GM23338 (cell line): ENCODE data around the gene DCUN1D4. TPM values are rescaled to one million over a fixed set of nuclear protein-coding genes. Genes with fewer than 3 reads are reported as not detected.

Source experiments
- ATAC-seq: fragments of 200-7000 bp; cut with Tn5 transposase; 3 replicates; pipeline ENCODE4 v1.9.1; 2020
- DNase-seq: peaks from one replicate; pipeline ENCODE4 v3.0.0-alpha.2; 2015; ENCODE audit warnings: low spot score
- H2AFZ ChIP-seq: fragments of 200-600 bp; sonication (generic); 2 replicates; pipeline ENCODE4 v1.8.0; 2016; ENCODE audit warnings: antibody characterized with exemption, mild to moderate bottlenecking, moderate library complexity
- H3F3A ChIP-seq: fragments of 200-600 bp; sonication (generic); replicated peaks from 2 replicates; pipeline ENCODE4 v1.8.0; 2017; ENCODE audit warnings: antibody characterized with exemption, mixed run types, low read depth
- H3K27ac ChIP-seq: fragments of 200-600 bp; sonication (generic); 2 replicates; pipeline ENCODE4 v1.6.1; 2016; ENCODE audit warnings: low read depth
- H3K27me3 ChIP-seq: fragments of 200-600 bp; sonication (generic); 2 replicates; pipeline ENCODE4 v1.8.0; 2016; ENCODE audit warnings: mild to moderate bottlenecking, mixed run types, moderate library complexity; ENCODE audit not compliant: insufficient read depth
- H3K36me3 ChIP-seq: fragments of 200-600 bp; sonication (generic); 2 replicates; pipeline ENCODE4 v1.8.0; 2016; ENCODE audit warnings: mild to moderate bottlenecking; ENCODE audit not compliant: insufficient read depth
- H3K4me1 ChIP-seq: fragments of 200-600 bp; sonication (generic); 2 replicates; pipeline ENCODE4 v1.8.0; 2016; ENCODE audit warnings: mild to moderate bottlenecking, moderate library complexity; ENCODE audit not compliant: insufficient read depth
- H3K4me2 ChIP-seq: fragments of 200-600 bp; sonication (generic); 2 replicates; pipeline ENCODE4 v1.7.1; 2017; ENCODE audit warnings: mixed run types
- H3K4me3 ChIP-seq: fragments of 200-600 bp; sonication (generic); 2 replicates; pipeline ENCODE4 v1.6.1; 2016; ENCODE audit warnings: mixed run types
- H3K79me2 ChIP-seq: fragments of 200-600 bp; sonication (generic); replicated peaks from 2 replicates; pipeline ENCODE4 v1.8.0; 2017; ENCODE audit warnings: mild to moderate bottlenecking; ENCODE audit not compliant: insufficient read depth
- H3K9me2 ChIP-seq: fragments of 200-600 bp; sonication (generic); 2 replicates; pipeline ENCODE4 v1.8.0; 2017; ENCODE audit not compliant: insufficient read depth
- H4K20me1 ChIP-seq: fragments of 200-600 bp; sonication (generic); replicated peaks from 2 replicates; pipeline ENCODE4 v1.8.0; 2017; ENCODE audit warnings: mild to moderate bottlenecking; ENCODE audit not compliant: insufficient read depth
- H3K27ac Mint-ChIP-seq: 2 replicates; pipeline ENCODE4 v1.8.0; 2020; ENCODE audit warnings: inconsistent platforms, mild to moderate bottlenecking, moderate library complexity, mixed read lengths
- H3K27me3 Mint-ChIP-seq: 3 replicates; pipeline ENCODE4 v1.8.0; 2022; ENCODE audit warnings: low read depth, mild to moderate bottlenecking, moderate library complexity, mixed read lengths, inconsistent platforms; ENCODE audit not compliant: insufficient read depth, poor library complexity
- H3K36me3 Mint-ChIP-seq: 3 replicates; pipeline ENCODE4 v1.8.0; 2021; ENCODE audit warnings: low read depth, mild to moderate bottlenecking, inconsistent platforms, moderate library complexity, mixed read lengths
- H3K4me1 Mint-ChIP-seq: 3 replicates; pipeline ENCODE4 v1.8.0; 2020; ENCODE audit warnings: mild to moderate bottlenecking, inconsistent platforms, mixed read lengths
- H3K4me3 Mint-ChIP-seq: 3 replicates; pipeline ENCODE4 v1.8.0; 2021; ENCODE audit warnings: moderate library complexity, mild to moderate bottlenecking, inconsistent platforms, mixed read lengths
- H3K9me3 Mint-ChIP-seq: 3 replicates; pipeline ENCODE4 v1.8.0; 2020; ENCODE audit warnings: moderate library complexity, mild to moderate bottlenecking, inconsistent platforms, mixed read lengths
- CREB1 ChIP-seq: fragments of 250-450 bp; sonication (Bioruptor Pico); IDR thresholded peaks from 2 replicates; pipeline ENCODE4 v1.5.0; 2020; ENCODE audit warnings: low read depth, mild to moderate bottlenecking, moderate library complexity
- EZH2 ChIP-seq: fragments of 200-600 bp; sonication (generic); IDR thresholded peaks from one replicate; pipeline ENCODE4 v1.8.0; 2017; ENCODE audit warnings: antibody characterized with exemption, mild to moderate bottlenecking, low read depth; ENCODE audit not compliant: unreplicated experiment
- EZH2phosphoT487 ChIP-seq: fragments of 200-600 bp; sonication (generic); IDR thresholded peaks from one replicate; pipeline ENCODE4 v1.8.1; 2018; ENCODE audit warnings: antibody characterized with exemption; ENCODE audit not compliant: unreplicated experiment
- JUNB ChIP-seq: IDR thresholded peaks from one replicate; pipeline ENCODE4 v1.6.1; 2016; ENCODE audit warnings: antibody characterized with exemption; ENCODE audit not compliant: unreplicated experiment
- NANOG ChIP-seq: IDR thresholded peaks from 2 replicates; pipeline ENCODE4 v1.6.1; 2016; ENCODE audit warnings: antibody characterized with exemption, borderline replicate concordance
- POLR2AphosphoS5 ChIP-seq: IDR thresholded peaks from 2 replicates; pipeline ENCODE4 v1.6.1; 2016; ENCODE audit warnings: antibody characterized with exemption, low read depth
- STAT1 ChIP-seq: IDR thresholded peaks from one replicate; pipeline ENCODE4 v1.6.1; 2016; ENCODE audit warnings: antibody characterized with exemption; ENCODE audit not compliant: unreplicated experiment
- ZNF114 ChIP-seq: fragments of 250-450 bp; sonication (Bioruptor Pico); IDR thresholded peaks from 2 replicates; pipeline ENCODE4 v1.5.0; 2020; ENCODE audit warnings: mild to moderate bottlenecking, moderate library complexity
- ZNF331 ChIP-seq: fragments of 250-450 bp; sonication (Bioruptor Pico); IDR thresholded peaks from 2 replicates; pipeline ENCODE4 v1.5.0; 2020; ENCODE audit warnings: low read depth, mild to moderate bottlenecking, moderate library complexity
- polyA plus RNA-seq: library from polyadenylated mRNA; unstranded; fragments of >200 nt; fragmentation: Nextera tagmentation; extraction: Ambion mirVana; gene quantifications from 2 replicates; pipeline ENCODE4 v1.2.1, GENCODE V29; 2016
- total RNA-seq: library from RNA; depleted of rRNA; stranded (reverse); fragments of >200 nt; shearing (Covaris generic); gene quantifications from 2 replicates; pipeline ENCODE4 v1.2.3, GENCODE V29; 2014
- TF ChIP-seq, protein P1 (sequence below), 2 experiments: fragments of 200-600 bp in 1 of 2; sonication (generic) in 1 of 2; conservative IDR thresholded peaks; 2 replicates each; pipeline versions ENCODE4 v1.5.1 to v1.6.1; 2016 to 2017; ENCODE audit warnings: antibody characterized with exemption in 2 of 2, low read depth in 2 of 2, mild to moderate bottlenecking in 2 of 2, moderate library complexity in 1 of 2
- TF ChIP-seq, protein P2 (sequence below): fragments of 250-450 bp; sonication (Bioruptor Pico); IDR thresholded peaks from 2 replicates; pipeline ENCODE4 v1.5.0; 2020; ENCODE audit warnings: mild to moderate bottlenecking, moderate library complexity
- TF ChIP-seq, protein P3 (sequence below): IDR thresholded peaks from 2 replicates; pipeline ENCODE4 v1.6.1; 2016; ENCODE audit warnings: antibody characterized with exemption

The DCUN1D4 gene
- total and polyA plus RNA-seq, 2 experiments from 2014 or later = 26.1 to 54.8 TPM

DNA sequence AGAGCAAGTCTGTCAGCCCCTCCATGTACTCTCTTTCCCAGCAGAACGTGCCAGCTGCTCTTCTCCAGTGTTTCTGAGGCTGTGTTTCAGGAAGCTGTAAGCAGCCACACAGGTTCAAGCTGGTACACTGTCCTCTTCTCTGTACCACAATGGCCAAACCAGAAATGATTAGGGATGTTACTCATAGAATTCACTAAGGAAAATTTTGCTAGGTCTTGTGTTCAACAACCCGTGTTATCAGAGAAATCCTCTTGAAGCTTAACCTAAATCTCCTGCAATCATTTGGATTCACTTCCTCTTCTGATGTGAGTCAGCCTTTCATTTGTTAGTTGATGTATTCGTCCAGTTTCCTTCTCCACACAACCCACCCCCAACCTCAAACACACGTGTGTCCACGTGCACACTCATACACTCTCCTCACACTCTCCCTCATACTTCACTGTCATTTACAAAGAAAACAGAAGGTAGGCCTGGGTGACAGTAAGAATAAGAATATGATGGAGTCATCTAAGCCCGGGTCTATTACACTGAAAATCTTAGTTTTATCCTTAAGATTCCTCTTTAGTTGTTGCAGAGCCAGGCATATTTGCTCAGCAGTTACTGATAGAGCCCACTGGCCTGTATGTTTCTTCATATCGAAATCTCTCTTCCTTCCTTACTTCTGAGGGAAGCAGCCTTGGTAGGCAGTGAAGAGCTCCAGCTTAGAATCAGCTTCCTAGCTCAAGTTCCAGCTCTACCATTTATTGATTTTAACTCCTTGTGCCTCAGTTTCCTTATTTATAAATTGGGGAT lies 63.4 kb downstream of the DCUN1D4 start:
- 0 out of 2 replicates have a peak, but pooled peaks cover 6% of the 10 kb centered on the region for H3K79me2 ChIP-seq
- H3K4me1 ChIP-seq = no peaks in the 10 kb centered on the region
- H3F3A ChIP-seq = no peaks in the 10 kb centered on the region
- Mint-ChIP-seq H3K4me1 (no peaks in the 10 kb centered on the region), H3K9me3 (no peaks in the 10 kb centered on the region), H3K36me3 (peaks cover 38% of the 10 kb centered on the region), H3K4me3 (no peak overlapping the region), H3K27me3 (peaks cover 3% of the 10 kb centered on the region), H3K27ac (no peak overlapping the region)
- H4K20me1 ChIP-seq = 0 out of 2 replicates have a peak, but pooled peaks cover 8% of the 10 kb centered on the region
- H3K4me2 ChIP-seq = no peak overlapping the region
- TF ChIP-seq, protein P1, sequence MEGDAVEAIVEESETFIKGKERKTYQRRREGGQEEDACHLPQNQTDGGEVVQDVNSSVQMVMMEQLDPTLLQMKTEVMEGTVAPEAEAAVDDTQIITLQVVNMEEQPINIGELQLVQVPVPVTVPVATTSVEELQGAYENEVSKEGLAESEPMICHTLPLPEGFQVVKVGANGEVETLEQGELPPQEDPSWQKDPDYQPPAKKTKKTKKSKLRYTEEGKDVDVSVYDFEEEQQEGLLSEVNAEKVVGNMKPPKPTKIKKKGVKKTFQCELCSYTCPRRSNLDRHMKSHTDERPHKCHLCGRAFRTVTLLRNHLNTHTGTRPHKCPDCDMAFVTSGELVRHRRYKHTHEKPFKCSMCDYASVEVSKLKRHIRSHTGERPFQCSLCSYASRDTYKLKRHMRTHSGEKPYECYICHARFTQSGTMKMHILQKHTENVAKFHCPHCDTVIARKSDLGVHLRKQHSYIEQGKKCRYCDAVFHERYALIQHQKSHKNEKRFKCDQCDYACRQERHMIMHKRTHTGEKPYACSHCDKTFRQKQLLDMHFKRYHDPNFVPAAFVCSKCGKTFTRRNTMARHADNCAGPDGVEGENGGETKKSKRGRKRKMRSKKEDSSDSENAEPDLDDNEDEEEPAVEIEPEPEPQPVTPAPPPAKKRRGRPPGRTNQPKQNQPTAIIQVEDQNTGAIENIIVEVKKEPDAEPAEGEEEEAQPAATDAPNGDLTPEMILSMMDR (conservative IDR thresholded peaks at IDR 0.05; ENCODE audit: low read depth in 2 of 2) = no peak
- ATAC-seq = no peak
- H3K27ac ChIP-seq = no peak overlapping the region
- no peaks in the 10 kb centered on the region for H3K9me2 ChIP-seq
- no peak overlapping the region for H3K4me3 ChIP-seq
- DNase-seq = no peak
- H3K27me3 ChIP-seq = no peaks in the 10 kb centered on the region
- peaks cover 15% of the 10 kb centered on the region for H3K36me3 ChIP-seq
- no peak overlapping the region for H2AFZ ChIP-seq

DNA sequence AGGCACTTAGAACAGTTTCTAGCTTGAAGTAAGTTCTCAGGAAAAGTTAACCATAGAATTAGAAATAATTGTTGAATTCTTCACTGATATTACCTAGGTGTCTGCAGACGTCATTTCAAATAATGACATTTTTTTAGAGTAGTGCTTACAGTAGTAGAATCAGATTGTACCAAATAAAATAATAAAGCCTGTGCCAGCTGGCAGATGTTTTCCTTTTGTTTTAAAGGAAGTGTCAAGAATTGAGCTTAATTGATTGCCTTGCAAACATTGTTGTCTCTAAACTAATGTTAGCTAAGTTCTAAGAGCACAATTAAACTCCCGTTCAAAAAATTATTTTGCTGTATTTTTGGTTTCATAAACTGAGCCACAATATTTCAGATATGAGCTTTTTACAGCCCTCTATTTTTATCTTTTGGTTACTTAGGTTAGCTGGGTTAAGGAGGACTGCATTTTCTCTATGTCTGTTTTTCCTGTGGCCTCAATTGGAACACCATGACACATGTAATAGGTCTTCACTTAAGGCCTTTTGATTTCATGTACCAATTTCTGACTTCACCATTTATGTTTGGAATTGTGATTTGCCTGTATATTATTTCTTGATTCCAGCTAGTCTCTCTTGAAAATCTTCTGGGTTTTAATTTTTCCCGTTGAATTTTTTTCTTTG lies 64.2 kb downstream of the DCUN1D4 start:
- Mint-ChIP-seq H3K9me3 (no peaks in the 10 kb centered on the region), H3K4me1 (no peaks in the 10 kb centered on the region), H3K4me3 (no peak overlapping the region), H3K36me3 (peaks cover 32% of the 10 kb centered on the region), H3K27ac (no peak overlapping the region), H3K27me3 (peaks cover 3% of the 10 kb centered on the region)
- peaks cover 8% of the 10 kb centered on the region; the same call in 1 of the 2 replicates for H4K20me1 ChIP-seq
- no peaks in the 10 kb centered on the region for H3K4me1 ChIP-seq
- H2AFZ ChIP-seq = no peak overlapping the region
- H3K4me2 ChIP-seq = no peak overlapping the region
- peaks cover 15% of the 10 kb centered on the region for H3K36me3 ChIP-seq
- H3K4me3 ChIP-seq = no peak overlapping the region
- ATAC-seq = no peak
- H3K9me2 ChIP-seq = no peaks in the 10 kb centered on the region
- no peak overlapping the region for H3K27ac ChIP-seq
- H3K79me2 ChIP-seq = 0 out of 2 replicates have a peak, but pooled peaks cover 6% of the 10 kb centered on the region
- H3F3A ChIP-seq = no peaks in the 10 kb centered on the region
- no peaks in the 10 kb centered on the region for H3K27me3 ChIP-seq
- no peak for DNase-seq
- TF ChIP-seq ZNF331 (no peak), JUNB (no peak), ZNF114 (no peak), EZH2phosphoT487 (no peak), EZH2 (no peak), CREB1 (no peak), STAT1 (no peak), POLR2AphosphoS5 (no peak), NANOG (no peak)
- TF ChIP-seq, protein P2, sequence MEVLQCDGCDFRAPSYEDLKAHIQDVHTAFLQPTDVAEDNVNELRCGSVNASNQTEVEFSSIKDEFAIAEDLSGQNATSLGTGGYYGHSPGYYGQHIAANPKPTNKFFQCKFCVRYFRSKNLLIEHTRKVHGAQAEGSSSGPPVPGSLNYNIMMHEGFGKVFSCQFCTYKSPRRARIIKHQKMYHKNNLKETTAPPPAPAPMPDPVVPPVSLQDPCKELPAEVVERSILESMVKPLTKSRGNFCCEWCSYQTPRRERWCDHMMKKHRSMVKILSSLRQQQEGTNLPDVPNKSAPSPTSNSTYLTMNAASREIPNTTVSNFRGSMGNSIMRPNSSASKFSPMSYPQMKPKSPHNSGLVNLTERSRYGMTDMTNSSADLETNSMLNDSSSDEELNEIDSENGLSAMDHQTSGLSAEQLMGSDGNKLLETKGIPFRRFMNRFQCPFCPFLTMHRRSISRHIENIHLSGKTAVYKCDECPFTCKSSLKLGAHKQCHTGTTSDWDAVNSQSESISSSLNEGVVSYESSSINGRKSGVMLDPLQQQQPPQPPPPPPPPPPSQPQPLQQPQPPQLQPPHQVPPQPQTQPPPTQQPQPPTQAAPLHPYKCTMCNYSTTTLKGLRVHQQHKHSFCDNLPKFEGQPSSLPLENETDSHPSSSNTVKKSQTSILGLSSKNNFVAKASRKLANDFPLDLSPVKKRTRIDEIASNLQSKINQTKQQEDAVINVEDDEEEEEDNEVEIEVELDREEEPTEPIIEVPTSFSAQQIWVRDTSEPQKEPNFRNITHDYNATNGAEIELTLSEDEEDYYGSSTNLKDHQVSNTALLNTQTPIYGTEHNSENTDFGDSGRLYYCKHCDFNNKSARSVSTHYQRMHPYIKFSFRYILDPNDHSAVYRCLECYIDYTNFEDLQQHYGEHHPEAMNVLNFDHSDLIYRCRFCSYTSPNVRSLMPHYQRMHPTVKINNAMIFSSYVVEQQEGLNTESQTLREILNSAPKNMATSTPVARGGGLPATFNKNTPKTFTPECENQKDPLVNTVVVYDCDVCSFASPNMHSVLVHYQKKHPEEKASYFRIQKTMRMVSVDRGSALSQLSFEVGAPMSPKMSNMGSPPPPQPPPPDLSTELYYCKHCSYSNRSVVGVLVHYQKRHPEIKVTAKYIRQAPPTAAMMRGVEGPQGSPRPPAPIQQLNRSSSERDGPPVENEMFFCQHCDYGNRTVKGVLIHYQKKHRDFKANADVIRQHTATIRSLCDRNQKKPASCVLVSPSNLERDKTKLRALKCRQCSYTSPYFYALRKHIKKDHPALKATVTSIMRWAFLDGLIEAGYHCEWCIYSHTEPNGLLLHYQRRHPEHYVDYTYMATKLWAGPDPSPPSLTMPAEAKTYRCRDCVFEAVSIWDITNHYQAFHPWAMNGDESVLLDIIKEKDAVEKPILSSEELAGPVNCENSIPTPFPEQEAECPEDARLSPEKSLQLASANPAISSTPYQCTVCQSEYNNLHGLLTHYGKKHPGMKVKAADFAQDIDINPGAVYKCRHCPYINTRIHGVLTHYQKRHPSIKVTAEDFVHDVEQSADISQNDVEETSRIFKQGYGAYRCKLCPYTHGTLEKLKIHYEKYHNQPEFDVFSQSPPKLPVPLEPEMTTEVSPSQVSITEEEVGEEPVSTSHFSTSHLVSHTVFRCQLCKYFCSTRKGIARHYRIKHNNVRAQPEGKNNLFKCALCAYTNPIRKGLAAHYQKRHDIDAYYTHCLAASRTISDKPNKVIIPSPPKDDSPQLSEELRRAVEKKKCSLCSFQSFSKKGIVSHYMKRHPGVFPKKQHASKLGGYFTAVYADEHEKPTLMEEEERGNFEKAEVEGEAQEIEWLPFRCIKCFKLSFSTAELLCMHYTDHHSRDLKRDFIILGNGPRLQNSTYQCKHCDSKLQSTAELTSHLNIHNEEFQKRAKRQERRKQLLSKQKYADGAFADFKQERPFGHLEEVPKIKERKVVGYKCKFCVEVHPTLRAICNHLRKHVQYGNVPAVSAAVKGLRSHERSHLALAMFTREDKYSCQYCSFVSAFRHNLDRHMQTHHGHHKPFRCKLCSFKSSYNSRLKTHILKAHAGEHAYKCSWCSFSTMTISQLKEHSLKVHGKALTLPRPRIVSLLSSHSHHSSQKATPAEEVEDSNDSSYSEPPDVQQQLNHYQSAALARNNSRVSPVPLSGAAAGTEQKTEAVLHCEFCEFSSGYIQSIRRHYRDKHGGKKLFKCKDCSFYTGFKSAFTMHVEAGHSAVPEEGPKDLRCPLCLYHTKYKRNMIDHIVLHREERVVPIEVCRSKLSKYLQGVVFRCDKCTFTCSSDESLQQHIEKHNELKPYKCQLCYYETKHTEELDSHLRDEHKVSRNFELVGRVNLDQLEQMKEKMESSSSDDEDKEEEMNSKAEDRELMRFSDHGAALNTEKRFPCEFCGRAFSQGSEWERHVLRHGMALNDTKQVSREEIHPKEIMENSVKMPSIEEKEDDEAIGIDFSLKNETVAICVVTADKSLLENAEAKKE = no peak
- TF ChIP-seq, protein P3, sequence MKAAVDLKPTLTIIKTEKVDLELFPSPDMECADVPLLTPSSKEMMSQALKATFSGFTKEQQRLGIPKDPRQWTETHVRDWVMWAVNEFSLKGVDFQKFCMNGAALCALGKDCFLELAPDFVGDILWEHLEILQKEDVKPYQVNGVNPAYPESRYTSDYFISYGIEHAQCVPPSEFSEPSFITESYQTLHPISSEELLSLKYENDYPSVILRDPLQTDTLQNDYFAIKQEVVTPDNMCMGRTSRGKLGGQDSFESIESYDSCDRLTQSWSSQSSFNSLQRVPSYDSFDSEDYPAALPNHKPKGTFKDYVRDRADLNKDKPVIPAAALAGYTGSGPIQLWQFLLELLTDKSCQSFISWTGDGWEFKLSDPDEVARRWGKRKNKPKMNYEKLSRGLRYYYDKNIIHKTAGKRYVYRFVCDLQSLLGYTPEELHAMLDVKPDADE = no peak
